Gastrocnemius medialis (tissue), 4 donors: Measurements from ENCODE around the gene SGPP1.

Experiments
- CTCF ChIP-seq, 5 experiments: fragments of 450-650 bp in 3 of 5; fragments of 200-600 bp in 2 of 5; sonication (generic) in 2 of 5; IDR thresholded peaks in 4 of 5; conservative IDR thresholded peaks in 1 of 5; 1 replicate in 4 of 5; 2 replicates in 1 of 5; pipeline ENCODE4 v1.5.1; 2016 to 2019; ENCODE audit warnings: antibody characterized with exemption in 5 of 5, mild to moderate bottlenecking in 3 of 5, moderate library complexity in 3 of 5
- POLR2A ChIP-seq, 2 donors: fragments of 450-650 bp; IDR thresholded peaks; one replicate each; pipeline ENCODE4 v1.6.1; 2017; ENCODE audit warnings: antibody characterized with exemption in 2 of 2, mild to moderate bottlenecking in 2 of 2, moderate library complexity in 2 of 2

GRCh38 chr14:63650256-63650952, 77.5 kb downstream of the SGPP1 start:
- TF ChIP-seq CTCF (IDR thresholded peaks at IDR 0.05 in 4 of 5, conservative IDR thresholded peaks at IDR 0.05 in 1 of 5) (no peak), POLR2A (IDR thresholded peaks at IDR 0.05) (no peak)
